Measurements from ENCODE around the gene AFDN. TPM values are rescaled to one million over a fixed set of nuclear protein-coding genes. Genes with fewer than 3 reads are reported as not detected.

Gene AFDN
- total and polyA plus RNA-seq, 10 of the 15 experiments (the other 5 are each of a cell fraction or from before 2014, with no cell fraction given) = 5.7 to 68.2 (median 45.1) TPM

DNA sequence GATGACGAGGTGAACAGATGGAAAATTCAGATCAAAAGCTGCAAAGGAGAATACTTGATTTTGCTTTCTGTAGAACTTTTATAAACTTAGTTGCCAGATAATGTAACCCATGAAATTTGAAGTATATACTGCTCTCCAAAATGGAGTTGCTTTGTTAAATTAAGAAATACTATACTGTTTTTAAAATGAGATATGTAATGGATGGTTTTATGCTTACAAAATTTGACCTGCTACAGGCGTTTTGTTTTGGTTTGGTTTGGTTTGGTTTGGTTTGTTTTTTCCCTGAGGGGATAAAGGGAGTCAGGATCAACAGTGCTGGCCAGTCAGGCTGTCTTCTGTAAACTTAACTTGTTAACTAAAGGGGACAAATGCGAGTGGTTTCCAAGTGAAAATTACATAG lies 115.1 kb downstream of the AFDN start:
- no peaks in the 10 kb centered on the region for H4K20me1 ChIP-seq (ENCODE audit: control insufficient read depth, insufficient read depth)
- H3K36me3 ChIP-seq (ENCODE audit: control insufficient read depth in 2 of 2, insufficient read depth in 2 of 2, low read length in 1 of 2) = peaks cover 3% of the 10 kb centered on the region in 2 experiments; a peak in 3 of 4 replicates
- WGBS (ENCODE audit: insufficient coverage, insufficient replicate concordance, low lambda C conversion rate, missing lambda C conversion rate) = 65% methylated on average over 3 of the region's 3 CpGs
- intact Hi-C loops (cut with micrococcal nuclease; ENCODE audit: unreplicated experiment) = no loop called here
- H3K4me3 ChIP-seq = no peak overlapping the region
- no peaks in the 10 kb centered on the region for H3K79me2 ChIP-seq (ENCODE audit: control insufficient read depth, insufficient read depth, low read length)
- no peak overlapping the region for H2AFZ ChIP-seq (ENCODE audit: control insufficient read depth, low read depth, low read length)
- no peaks in the 10 kb centered on the region for H3K9me3 ChIP-seq (replicated peaks; ENCODE audit: control insufficient read depth, insufficient read depth, low read length)
- RAD21 ChIA-PET (ENCODE audit: unreplicated experiment) = no interaction called here
- no peaks in the 10 kb centered on the region for H3K27me3 ChIP-seq (replicated peaks in 1 of 2; ENCODE audit: control insufficient read depth in 2 of 2, insufficient read depth in 2 of 2, low read length in 1 of 2)
- FAIRE-seq (peak; percentile 13), ATAC-seq (no peak), DNase-seq (ENCODE audit: low read depth, low spot score) (no peak)
- CTCF ChIA-PET = no interaction called here
- in situ Hi-C loops (cut with MboI) = no loop called here
- H3K4me1 ChIP-seq (ENCODE audit: control insufficient read depth, insufficient read depth, low read length) = no peaks in the 10 kb centered on the region
- TF ChIP-seq MAX (IDR thresholded peaks at IDR 0.05; ENCODE audit: low read depth, low read length) = no peak
- no peak for TF ChIP-seq LARP7 (IDR thresholded peaks at IDR 0.05)
- TF ChIP-seq ZZZ3 (IDR thresholded peaks at IDR 0.05; ENCODE audit: control insufficient read depth, insufficient read length, low read depth) = no peak
- no peak for TF ChIP-seq TARDBP (IDR thresholded peaks at IDR 0.05; ENCODE audit: borderline replicate concordance)
- no peak for TF ChIP-seq PKNOX1 (IDR thresholded peaks at IDR 0.05)
- TF ChIP-seq, protein P1, sequence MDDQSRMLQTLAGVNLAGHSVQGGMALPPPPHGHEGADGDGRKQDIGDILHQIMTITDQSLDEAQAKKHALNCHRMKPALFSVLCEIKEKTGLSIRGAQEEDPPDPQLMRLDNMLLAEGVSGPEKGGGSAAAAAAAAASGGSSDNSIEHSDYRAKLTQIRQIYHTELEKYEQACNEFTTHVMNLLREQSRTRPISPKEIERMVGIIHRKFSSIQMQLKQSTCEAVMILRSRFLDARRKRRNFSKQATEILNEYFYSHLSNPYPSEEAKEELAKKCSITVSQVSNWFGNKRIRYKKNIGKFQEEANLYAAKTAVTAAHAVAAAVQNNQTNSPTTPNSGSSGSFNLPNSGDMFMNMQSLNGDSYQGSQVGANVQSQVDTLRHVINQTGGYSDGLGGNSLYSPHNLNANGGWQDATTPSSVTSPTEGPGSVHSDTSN (IDR thresholded peaks at IDR 0.05; ENCODE audit: insufficient replicate concordance, low read depth, low read length) = no peak
- TF ChIP-seq TCF7 (IDR thresholded peaks at IDR 0.05; ENCODE audit: borderline replicate concordance) = no peak
- no peak overlapping the region for H3K27ac ChIP-seq (ENCODE audit: control insufficient read depth, insufficient read depth)
- no peak overlapping the region for H3K4me2 ChIP-seq (ENCODE audit: control insufficient read depth, insufficient read depth)
- SMC1A ChIA-PET (ENCODE audit: uncharacterized antibody, unreplicated experiment) = no interaction called here
- BruUV-seq (replicated peaks) = no TSS peak
- no peak overlapping the region for H3K9ac ChIP-seq (ENCODE audit: control insufficient read depth, insufficient read depth, low read length)
- POLR2A ChIA-PET = interaction anchor here (0.6 kb wide), 1 partner anchor 451 kb away, joined by 3 read pairs; no protein-coding TSS in a partner anchor

Measured in GM12878 (cell line).